ENCODE data around the gene LIMCH1. TPM values are rescaled to one million over a fixed set of nuclear protein-coding genes. Genes with fewer than 3 reads are reported as not detected.
"Not testable (repeated sequence)": the region's sequence is repeated elsewhere in the genome, so short reads cannot be mapped to it uniquely, and the experiment has no call there.

Gene LIMCH1, protein sequence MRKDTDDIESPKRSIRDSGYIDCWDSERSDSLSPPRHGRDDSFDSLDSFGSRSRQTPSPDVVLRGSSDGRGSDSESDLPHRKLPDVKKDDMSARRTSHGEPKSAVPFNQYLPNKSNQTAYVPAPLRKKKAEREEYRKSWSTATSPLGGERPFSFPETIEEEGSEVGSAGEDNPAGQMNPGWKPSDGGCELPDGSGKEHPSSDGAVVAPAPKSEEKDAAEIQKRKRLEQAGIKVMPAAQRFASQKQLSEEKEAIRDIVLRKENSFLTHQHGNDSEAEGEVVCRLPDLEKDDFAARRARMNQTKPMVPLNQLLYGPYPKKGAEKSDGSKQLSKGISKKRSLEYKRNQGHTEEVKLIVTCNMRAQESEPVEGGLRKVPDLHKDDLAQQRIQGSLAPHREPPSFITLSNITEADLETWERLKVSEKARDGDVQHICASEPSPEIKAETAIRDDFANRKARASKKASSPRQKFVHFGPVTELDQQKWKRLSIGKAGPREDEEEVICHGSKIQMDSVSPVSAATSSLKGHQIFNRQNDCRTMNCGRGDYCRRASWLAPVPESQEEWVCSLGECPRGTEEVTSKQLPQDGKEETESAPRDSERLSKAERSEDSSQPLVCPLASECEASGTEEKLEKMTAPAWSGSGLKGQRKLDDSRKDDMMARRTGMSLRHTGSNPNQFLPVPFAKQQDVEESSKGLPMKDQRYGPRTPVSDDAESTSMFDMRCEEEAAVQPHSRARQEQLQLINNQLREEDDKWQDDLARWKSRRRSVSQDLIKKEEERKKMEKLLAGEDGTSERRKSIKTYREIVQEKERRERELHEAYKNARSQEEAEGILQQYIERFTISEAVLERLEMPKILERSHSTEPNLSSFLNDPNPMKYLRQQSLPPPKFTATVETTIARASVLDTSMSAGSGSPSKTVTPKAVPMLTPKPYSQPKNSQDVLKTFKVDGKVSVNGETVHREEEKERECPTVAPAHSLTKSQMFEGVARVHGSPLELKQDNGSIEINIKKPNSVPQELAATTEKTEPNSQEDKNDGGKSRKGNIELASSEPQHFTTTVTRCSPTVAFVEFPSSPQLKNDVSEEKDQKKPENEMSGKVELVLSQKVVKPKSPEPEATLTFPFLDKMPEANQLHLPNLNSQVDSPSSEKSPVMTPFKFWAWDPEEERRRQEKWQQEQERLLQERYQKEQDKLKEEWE (N-terminal part only)
- 34.6 and 49.4 TPM in 2 replicates for total RNA-seq (2014; rRNA removed; shearing (Covaris generic); ENCODE audit: low replicate concordance)

DNA sequence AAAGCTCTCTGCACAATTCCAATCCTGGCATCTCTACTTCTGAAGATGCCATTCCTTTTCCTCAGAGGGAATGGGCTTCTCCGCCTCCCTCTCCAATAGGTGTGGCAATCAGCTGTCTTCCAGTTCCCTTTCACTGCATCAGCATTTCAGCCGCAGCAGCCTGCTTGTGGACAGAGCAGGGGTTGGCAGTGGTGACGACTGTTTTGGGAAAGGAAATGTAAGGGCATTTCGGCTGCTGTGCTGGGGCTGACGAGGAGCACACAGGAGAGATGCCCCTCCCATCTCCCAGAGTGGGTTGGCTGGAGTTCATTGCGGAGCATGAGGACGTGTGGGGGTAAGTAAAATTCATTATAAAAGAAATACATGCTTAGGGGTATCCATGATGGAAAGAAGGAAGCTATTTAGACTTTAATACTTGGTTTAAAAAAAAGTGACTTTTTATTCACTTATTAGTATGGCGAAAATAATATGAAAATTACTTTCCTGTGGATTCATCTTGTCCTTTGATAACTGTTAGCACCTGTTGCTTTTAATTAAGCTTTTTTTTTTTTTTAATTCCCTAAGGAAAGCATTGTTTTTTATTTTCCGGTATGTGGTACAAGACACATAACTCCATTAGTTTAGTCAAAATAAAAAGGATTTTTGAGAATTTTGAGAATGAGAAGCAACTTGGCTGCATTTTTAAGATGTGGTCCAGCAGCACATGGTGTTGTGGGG lies at the start of gene LIMCH1:
Gene LIMCH1, plus strand, starts transcription at position 141 of the 717 bp plus-strand sequence. CDS start 67,839 bp downstream, outside the sequence.
- Histone ChIP-seq H3K36me3 (no peaks in the 10 kb centered on the region), H3K4me3 (no peak within 1 kb of the TSS), H3K9me3 (no peaks in the 10 kb centered on the region), H3K27me3 (no peaks in the 10 kb centered on the region)
- peak; percentile 3 for DNase-seq

DNA sequence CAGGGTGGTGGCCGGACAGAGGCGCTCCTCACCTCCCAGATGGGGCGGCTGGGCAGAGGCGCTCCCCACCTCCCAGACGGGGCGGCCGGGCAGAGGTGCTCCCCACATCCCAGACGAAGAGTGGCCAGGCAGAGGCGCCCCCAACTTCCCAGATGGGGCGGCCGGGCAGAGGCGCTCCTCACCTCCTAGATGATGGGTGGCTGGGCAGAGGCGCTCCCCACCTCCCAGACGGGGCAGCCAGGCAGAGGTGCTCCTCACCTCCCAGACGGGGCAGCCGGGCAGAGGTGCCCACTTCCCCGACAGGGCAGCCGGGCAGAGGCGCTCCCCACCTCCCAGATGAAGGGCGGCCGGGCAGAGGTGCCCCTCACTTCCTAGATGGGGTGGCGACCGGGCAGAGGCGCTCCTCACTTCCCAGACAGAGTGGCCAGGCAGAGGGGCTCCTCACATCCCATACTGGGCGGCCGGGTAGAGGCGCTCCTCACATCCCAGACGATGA lies 46.8 kb upstream of the LIMCH1 start:
- not testable (repeated sequence) for DNase-seq, H3K27me3 ChIP-seq, H3K4me3 ChIP-seq, H3K9me3 ChIP-seq, H3K36me3 ChIP-seq

DNA sequence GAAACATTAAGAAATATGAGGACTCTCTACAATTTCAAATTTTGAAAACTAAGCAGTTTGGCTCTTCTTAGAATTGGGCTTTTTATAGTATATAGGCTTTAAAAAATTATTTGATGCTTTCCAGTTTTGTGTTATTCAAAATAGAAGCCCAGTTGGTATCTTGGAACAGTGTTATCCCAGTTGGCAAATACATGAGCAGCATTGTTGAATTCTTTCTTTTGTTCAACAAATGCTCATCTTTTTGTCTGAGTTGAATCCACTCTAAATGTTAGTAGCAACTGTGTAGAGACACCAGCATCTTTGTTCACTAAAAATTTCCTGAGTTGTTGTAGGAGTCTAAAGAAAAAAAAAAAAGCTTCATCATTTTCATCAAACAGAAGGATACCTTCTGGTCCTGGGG lies 41.0 kb upstream of the LIMCH1 start:
- Histone ChIP-seq H3K27me3 (no peaks in the 10 kb centered on the region), H3K9me3 (no peaks in the 10 kb centered on the region), H3K4me3 (no peak overlapping the region), H3K36me3 (peaks cover 2% of the 10 kb centered on the region; the same call in 1 of the 2 replicates)
- DNase-seq, result no peak

DNA sequence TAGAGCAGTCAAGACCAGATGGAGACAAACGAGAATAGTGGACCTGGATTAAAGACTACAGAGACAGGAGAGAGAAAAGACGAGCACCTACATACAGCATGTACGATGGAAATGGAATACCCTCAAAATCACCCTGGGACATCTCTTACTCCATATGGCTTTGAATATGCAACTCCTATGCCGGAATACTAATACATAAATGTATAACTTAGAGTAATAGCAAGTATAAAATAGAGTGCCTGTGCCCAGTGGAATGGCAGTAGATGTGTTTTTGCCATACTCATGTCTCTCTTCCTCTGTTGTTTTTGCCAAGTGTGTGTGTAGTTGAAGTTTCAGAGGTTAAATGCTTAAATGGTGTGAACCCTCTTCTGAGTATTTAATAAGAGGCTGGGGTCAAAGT lies 39.8 kb upstream of the LIMCH1 start:
- no peak for DNase-seq
- Histone ChIP-seq H3K27me3 (no peaks in the 10 kb centered on the region), H3K36me3 (peaks cover 2% of the 10 kb centered on the region; the same call in 1 of the 2 replicates), H3K9me3 (no peaks in the 10 kb centered on the region), H3K4me3 (no peak overlapping the region)

DNA sequence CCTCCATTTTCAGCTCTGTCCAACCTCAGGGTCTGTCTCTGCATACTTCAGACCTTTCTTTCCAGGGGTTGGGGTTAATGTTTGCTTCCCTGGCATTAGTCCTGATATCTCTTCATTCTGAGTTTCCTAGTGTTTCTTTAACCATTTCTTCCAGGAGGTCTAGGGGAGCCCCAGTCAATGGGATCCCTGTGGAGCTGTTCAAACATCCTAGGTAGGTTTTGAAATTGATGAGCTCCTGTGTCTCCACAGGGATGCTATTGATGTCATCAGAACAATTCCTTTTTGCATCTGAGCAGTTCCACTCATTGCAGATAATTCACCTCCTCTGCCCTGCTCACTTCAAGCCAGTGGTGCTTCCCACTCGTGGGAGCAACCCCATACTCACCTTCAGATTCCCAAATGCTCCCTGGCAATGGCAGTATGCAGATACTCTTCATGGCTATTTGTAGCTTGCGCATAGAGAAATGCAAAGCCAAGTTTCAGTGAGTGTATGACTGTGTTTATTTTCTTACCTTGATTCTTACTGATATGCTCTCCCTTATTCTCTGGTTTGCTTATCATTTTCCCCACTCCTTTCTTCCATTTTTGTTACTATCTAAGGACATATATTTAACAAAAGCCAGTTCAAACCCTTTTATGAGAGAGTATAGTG lies 33.7 kb upstream of the LIMCH1 start:
- Histone ChIP-seq H3K36me3 (no peaks in the 10 kb centered on the region; the same call in 1 of the 2 replicates), H3K9me3 (no peaks in the 10 kb centered on the region), H3K27me3 (no peaks in the 10 kb centered on the region), H3K4me3 (no peak overlapping the region)
- DNase-seq, result no peak

DNA sequence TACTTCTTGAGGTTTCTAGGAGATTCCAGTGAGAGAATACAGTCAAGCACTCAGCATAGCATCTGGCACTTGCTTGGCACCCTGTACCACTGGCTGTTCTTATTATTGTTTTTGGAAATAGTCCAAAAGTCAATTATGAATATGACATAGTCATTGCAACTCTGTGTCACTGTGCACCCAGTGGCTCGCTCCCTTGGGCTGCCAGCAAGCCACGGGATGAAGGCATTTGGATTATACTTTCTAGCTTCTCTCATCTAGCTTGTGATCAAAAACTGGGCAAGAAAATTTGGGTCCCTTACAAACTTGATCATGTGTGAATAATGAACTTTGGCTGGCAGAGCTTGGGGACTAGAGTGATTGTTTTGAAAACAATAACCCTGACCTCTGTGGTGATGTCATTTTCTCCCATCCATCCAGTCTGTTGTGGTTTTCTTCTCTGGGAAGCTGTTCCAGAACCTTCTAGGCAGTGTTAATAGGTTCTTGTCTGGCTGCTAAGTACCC lies 32.7 kb upstream of the LIMCH1 start:
- peak; percentile 79 for DNase-seq
- Histone ChIP-seq H3K27me3 (no peaks in the 10 kb centered on the region), H3K36me3 (no peaks in the 10 kb centered on the region; the same call in 1 of the 2 replicates), H3K9me3 (no peaks in the 10 kb centered on the region), H3K4me3 (no peak overlapping the region)

DNA sequence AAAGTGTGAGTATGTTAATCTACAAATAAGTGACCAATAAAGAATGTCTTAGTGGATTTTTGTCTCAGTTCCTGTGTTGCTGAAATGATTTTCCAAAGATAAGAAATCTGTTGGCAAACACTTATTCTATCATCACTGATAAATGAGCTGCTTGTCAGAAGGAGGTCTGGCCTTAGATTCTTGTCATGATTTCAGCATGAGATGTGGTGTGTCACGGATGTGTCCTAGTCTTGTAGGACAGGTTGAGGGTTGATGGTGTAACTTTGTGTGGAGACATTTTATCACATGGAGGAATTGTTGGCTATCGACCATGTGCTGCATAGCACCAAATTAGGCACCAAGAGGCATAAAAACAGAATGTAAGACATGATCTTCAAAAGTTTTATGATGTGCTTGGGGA lies 31.8 kb upstream of the LIMCH1 start:
- no peaks in the 10 kb centered on the region for H3K9me3 ChIP-seq
- no peak overlapping the region for H3K4me3 ChIP-seq
- H3K27me3 ChIP-seq, result no peaks in the 10 kb centered on the region
- no peaks in the 10 kb centered on the region for H3K36me3 ChIP-seq
- DNase-seq, result no peak

DNA sequence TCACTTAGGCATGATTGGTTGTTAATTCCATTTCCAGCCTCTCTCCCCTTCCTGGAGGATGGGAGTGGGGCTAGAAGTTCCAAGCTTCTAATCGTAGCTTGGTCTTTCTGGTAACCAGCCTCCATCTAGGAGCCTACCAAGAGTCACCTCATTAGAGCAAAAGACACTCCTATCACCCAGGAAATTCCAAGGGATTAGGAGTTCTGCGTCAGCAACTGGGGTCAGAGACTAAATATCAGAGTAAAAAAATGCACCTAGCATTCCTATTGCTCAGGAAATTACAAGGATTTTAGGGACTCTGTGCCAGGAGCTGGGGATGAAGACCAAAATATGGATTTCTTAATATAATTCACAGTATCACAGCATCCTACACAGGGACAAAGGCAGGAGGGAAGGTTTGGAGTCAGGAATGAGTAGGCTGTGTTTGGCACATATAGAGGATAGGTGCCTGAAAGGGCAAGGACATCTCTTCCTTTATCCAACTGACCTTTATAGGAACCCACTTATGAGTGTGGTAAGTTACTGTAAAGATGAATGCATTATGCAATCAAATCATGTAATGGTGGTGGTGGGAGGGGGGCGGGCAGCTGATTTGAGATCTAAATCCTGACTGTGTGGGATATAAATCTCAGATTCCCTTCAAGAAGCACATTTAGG lies 30.5 kb upstream of the LIMCH1 start:
- no peak overlapping the region for H3K4me3 ChIP-seq
- H3K36me3 ChIP-seq, result no peaks in the 10 kb centered on the region
- H3K9me3 ChIP-seq, result no peaks in the 10 kb centered on the region
- DNase-seq, result peak; percentile 26
- no peaks in the 10 kb centered on the region for H3K27me3 ChIP-seq

DNA sequence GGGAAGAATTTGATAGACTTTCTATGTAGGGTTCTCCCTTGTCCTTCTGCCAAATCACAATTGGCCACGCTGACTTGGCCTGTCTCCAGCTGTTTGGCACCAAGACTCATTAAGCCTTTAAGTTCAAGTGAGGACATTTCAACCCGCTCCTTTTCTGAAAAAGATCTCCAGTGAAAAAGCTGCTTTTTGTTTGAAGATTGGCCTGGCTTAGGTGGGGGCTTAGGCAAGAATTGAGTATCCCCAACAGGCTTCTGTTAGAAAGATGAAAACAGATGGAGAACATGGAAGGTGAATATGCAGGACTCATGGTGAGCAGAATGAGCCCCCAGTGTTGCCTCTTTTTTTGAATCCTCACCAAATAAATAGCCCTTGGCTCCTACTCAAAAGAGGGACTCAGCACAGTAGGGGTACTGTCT lies 28.5 kb upstream of the LIMCH1 start:
- Histone ChIP-seq H3K27me3 (no peaks in the 10 kb centered on the region), H3K36me3 (no peaks in the 10 kb centered on the region), H3K4me3 (no peak overlapping the region), H3K9me3 (no peaks in the 10 kb centered on the region)
- DNase-seq, result peak; percentile 10

DNA sequence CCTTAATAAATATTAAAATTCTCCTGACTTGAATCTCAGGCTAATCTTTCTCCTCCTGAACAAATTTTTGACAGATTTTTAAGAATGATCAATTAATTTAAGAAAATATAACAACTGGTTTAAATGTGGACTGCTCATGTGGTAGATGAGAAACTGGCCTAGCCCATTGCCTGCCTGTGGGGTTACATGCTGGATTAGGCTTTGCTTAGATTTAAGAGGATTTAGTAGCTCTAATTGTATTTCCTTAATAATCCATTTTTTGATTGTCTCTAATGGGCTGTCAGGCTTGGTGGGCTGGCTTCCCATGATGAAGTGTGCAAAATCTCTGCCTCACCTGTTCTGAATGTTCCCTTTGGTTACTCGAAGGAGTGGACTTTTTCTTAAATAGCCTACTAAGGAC lies 27.8 kb upstream of the LIMCH1 start:
- Histone ChIP-seq H3K27me3 (no peaks in the 10 kb centered on the region), H3K9me3 (no peaks in the 10 kb centered on the region), H3K4me3 (no peak overlapping the region), H3K36me3 (no peaks in the 10 kb centered on the region)
- no peak for DNase-seq

DNA sequence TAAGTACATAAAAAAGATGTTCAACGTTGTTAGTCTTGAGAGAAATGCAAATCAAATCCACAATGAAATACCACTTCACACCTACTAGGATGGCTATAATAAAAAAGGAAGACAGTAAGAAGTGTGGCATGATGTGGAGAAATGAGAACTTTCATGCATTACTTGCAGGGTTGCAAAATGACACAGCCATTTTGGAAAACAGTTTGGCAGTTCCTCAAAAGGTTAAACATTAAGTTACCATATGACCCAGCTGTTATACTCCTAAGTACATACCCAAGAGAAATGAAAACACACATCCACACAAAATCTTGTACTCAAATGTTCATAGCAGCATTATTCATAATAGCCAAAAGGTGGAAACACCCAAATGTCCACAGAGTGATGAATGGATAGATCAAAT lies 25.8 kb upstream of the LIMCH1 start:
- no peak for DNase-seq
- H3K4me3 ChIP-seq, result no peak overlapping the region
- H3K36me3 ChIP-seq, result no peaks in the 10 kb centered on the region
- H3K27me3 ChIP-seq, result no peaks in the 10 kb centered on the region
- no peaks in the 10 kb centered on the region for H3K9me3 ChIP-seq

DNA sequence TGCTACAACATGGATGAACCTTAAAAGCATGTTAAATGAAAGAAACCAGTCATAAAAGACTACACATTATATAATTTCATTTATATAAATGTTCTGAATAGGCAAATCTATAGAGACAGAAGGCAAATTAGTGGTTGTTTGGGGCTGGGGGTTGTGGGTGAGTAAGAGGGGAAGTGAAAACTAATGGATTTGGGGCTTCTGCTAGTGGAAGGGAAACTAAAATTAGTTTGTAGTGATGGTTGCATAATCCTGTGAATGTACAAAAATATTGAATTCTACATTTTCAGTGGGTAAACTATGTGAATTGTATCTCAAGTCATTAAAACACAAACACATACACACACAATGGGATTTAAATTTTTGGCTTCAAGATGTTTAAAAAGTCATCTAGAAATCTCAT lies 25.4 kb upstream of the LIMCH1 start:
- no peak for DNase-seq
- H3K27me3 ChIP-seq, result no peaks in the 10 kb centered on the region
- H3K4me3 ChIP-seq, result no peak overlapping the region
- H3K9me3 ChIP-seq, result no peaks in the 10 kb centered on the region
- no peaks in the 10 kb centered on the region for H3K36me3 ChIP-seq

DNA sequence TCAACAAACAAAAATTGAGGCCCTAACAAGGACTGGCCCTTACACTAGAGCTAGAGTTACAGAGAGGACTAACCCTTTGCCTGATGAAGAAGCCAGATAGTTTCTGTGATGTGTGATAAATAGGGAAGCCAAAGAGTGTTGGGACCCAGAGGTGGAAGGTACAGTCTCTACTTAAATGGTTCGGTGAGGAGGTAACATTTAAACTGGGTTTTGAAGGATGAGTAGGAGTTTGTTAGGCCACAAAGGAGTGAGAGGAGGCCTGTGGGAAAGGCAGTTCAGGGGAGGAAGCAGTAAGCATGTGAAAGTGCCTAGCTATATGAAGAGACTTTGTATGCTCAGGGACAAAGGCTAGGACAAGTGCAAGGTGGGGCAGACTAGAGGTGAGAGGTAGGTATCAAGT lies 23.8 kb upstream of the LIMCH1 start:
- Histone ChIP-seq H3K9me3 (no peaks in the 10 kb centered on the region), H3K27me3 (no peaks in the 10 kb centered on the region), H3K36me3 (no peaks in the 10 kb centered on the region), H3K4me3 (no peak overlapping the region)
- DNase-seq, result no peak

DNA sequence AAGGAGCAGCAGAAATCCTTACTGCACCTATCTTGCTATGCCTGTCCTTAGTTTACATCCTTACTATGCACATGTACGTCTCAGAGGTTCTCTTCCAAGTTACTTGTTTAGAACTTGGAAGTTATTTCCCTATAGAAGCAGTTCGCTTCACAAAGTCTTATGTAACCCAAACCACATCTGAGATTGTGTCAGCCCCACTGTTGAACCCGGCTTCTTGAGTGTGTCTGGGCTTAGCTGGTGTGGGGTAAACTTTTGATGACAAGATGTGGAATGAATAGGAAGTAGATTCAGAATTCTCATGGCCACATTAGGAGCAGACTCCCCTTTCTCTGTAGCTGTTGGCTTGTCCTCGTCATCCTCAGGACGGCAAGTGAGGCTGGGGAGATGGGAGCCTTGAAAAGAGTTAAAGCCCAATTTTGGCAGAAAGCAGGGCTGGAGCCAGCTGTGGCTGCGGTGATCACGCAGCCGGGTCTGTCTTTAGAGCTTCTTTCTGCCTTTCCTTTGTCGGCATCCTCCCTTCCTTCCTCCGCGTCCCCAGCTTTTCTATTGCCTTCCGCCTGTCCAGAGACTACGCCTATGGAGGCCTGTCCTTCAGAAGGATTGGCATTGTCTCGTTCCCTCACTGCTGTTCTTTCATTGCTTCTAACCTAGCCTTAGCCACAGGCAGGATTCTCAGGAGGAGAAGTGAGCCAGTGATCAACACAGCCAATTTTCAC lies 23.0 kb upstream of the LIMCH1 start:
- no peak for DNase-seq
- Histone ChIP-seq H3K27me3 (no peaks in the 10 kb centered on the region), H3K9me3 (no peaks in the 10 kb centered on the region), H3K36me3 (no peaks in the 10 kb centered on the region), H3K4me3 (no peak overlapping the region)

DNA sequence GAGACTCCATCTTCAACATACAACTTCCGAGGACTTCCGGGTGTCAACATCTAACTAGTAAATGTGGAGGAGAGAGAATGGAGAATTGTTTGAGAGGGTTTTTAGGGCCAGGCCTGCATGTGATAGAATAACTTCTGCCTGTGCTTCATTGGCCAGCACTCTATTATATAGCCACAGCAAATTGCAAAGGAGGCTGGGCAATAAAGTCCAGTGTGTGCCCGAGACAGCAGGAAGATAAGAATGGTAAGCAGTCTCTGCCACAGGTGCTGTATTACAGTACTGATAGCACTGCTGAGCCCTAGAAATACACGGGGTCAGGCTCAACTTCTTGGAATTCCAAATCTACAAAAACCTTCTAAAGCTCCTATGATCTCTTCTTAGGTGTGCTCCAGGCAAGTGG lies 20.8 kb upstream of the LIMCH1 start:
- no peak for DNase-seq
- no peaks in the 10 kb centered on the region for H3K9me3 ChIP-seq
- H3K36me3 ChIP-seq, result no peaks in the 10 kb centered on the region
- no peaks in the 10 kb centered on the region for H3K27me3 ChIP-seq
- H3K4me3 ChIP-seq, result no peak overlapping the region

Data from MG63 (cell line).